GM23338 (cell line): ENCODE results near the gene AFF2. TPM values are rescaled to one million over a fixed set of nuclear protein-coding genes. Genes with fewer than 3 reads are reported as not detected.
A peak's percentile ranks its signal among the peaks of the same experiment; 100 is the strongest.

Experiments used
- ATAC-seq: fragments of 200-7000 bp; cut with Tn5 transposase; 3 replicates; pipeline ENCODE4 v1.9.1; 2020
- DNase-seq: peaks from one replicate; pipeline ENCODE4 v3.0.0-alpha.2; 2015; ENCODE audit warnings: low spot score
- H2AFZ ChIP-seq: fragments of 200-600 bp; sonication (generic); 2 replicates; pipeline ENCODE4 v1.8.0; 2016; ENCODE audit warnings: antibody characterized with exemption, mild to moderate bottlenecking, moderate library complexity
- H3F3A ChIP-seq: fragments of 200-600 bp; sonication (generic); replicated peaks from 2 replicates; pipeline ENCODE4 v1.8.0; 2017; ENCODE audit warnings: antibody characterized with exemption, mixed run types, low read depth
- H3K27ac ChIP-seq: fragments of 200-600 bp; sonication (generic); 2 replicates; pipeline ENCODE4 v1.6.1; 2016; ENCODE audit warnings: low read depth
- H3K27me3 ChIP-seq: fragments of 200-600 bp; sonication (generic); 2 replicates; pipeline ENCODE4 v1.8.0; 2016; ENCODE audit warnings: mild to moderate bottlenecking, mixed run types, moderate library complexity; ENCODE audit not compliant: insufficient read depth
- H3K36me3 ChIP-seq: fragments of 200-600 bp; sonication (generic); 2 replicates; pipeline ENCODE4 v1.8.0; 2016; ENCODE audit warnings: mild to moderate bottlenecking; ENCODE audit not compliant: insufficient read depth
- H3K4me1 ChIP-seq: fragments of 200-600 bp; sonication (generic); 2 replicates; pipeline ENCODE4 v1.8.0; 2016; ENCODE audit warnings: mild to moderate bottlenecking, moderate library complexity; ENCODE audit not compliant: insufficient read depth
- H3K4me2 ChIP-seq: fragments of 200-600 bp; sonication (generic); 2 replicates; pipeline ENCODE4 v1.7.1; 2017; ENCODE audit warnings: mixed run types
- H3K4me3 ChIP-seq: fragments of 200-600 bp; sonication (generic); 2 replicates; pipeline ENCODE4 v1.6.1; 2016; ENCODE audit warnings: mixed run types
- H3K79me2 ChIP-seq: fragments of 200-600 bp; sonication (generic); replicated peaks from 2 replicates; pipeline ENCODE4 v1.8.0; 2017; ENCODE audit warnings: mild to moderate bottlenecking; ENCODE audit not compliant: insufficient read depth
- H3K9me2 ChIP-seq: fragments of 200-600 bp; sonication (generic); 2 replicates; pipeline ENCODE4 v1.8.0; 2017; ENCODE audit not compliant: insufficient read depth
- H4K20me1 ChIP-seq: fragments of 200-600 bp; sonication (generic); replicated peaks from 2 replicates; pipeline ENCODE4 v1.8.0; 2017; ENCODE audit warnings: mild to moderate bottlenecking; ENCODE audit not compliant: insufficient read depth
- H3K27ac Mint-ChIP-seq: 2 replicates; pipeline ENCODE4 v1.8.0; 2020; ENCODE audit warnings: inconsistent platforms, mild to moderate bottlenecking, moderate library complexity, mixed read lengths
- H3K27me3 Mint-ChIP-seq: 3 replicates; pipeline ENCODE4 v1.8.0; 2022; ENCODE audit warnings: low read depth, mild to moderate bottlenecking, moderate library complexity, mixed read lengths, inconsistent platforms; ENCODE audit not compliant: insufficient read depth, poor library complexity
- H3K36me3 Mint-ChIP-seq: 3 replicates; pipeline ENCODE4 v1.8.0; 2021; ENCODE audit warnings: low read depth, mild to moderate bottlenecking, inconsistent platforms, moderate library complexity, mixed read lengths
- H3K4me1 Mint-ChIP-seq: 3 replicates; pipeline ENCODE4 v1.8.0; 2020; ENCODE audit warnings: mild to moderate bottlenecking, inconsistent platforms, mixed read lengths
- H3K4me3 Mint-ChIP-seq: 3 replicates; pipeline ENCODE4 v1.8.0; 2021; ENCODE audit warnings: moderate library complexity, mild to moderate bottlenecking, inconsistent platforms, mixed read lengths
- H3K9me3 Mint-ChIP-seq: 3 replicates; pipeline ENCODE4 v1.8.0; 2020; ENCODE audit warnings: moderate library complexity, mild to moderate bottlenecking, inconsistent platforms, mixed read lengths
- EZH2phosphoT487 ChIP-seq: fragments of 200-600 bp; sonication (generic); IDR thresholded peaks from one replicate; pipeline ENCODE4 v1.8.1; 2018; ENCODE audit warnings: antibody characterized with exemption; ENCODE audit not compliant: unreplicated experiment
- POLR2AphosphoS5 ChIP-seq: IDR thresholded peaks from 2 replicates; pipeline ENCODE4 v1.6.1; 2016; ENCODE audit warnings: antibody characterized with exemption, low read depth
- STAT1 ChIP-seq: IDR thresholded peaks from one replicate; pipeline ENCODE4 v1.6.1; 2016; ENCODE audit warnings: antibody characterized with exemption; ENCODE audit not compliant: unreplicated experiment
- polyA plus RNA-seq: library from polyadenylated mRNA; unstranded; fragments of >200 nt; fragmentation: Nextera tagmentation; extraction: Ambion mirVana; gene quantifications from 2 replicates; pipeline ENCODE4 v1.2.1, GENCODE V29; 2016
- total RNA-seq: library from RNA; depleted of rRNA; stranded (reverse); fragments of >200 nt; shearing (Covaris generic); gene quantifications from 2 replicates; pipeline ENCODE4 v1.2.3, GENCODE V29; 2014
- TF ChIP-seq, protein P1 (sequence below): IDR thresholded peaks from 2 replicates; pipeline ENCODE4 v1.6.1; 2016; ENCODE audit warnings: antibody characterized with exemption
- TF ChIP-seq, protein P2 (sequence below), 2 experiments: fragments of 200-600 bp in 1 of 2; sonication (generic) in 1 of 2; conservative IDR thresholded peaks; 2 replicates each; pipeline versions ENCODE4 v1.5.1 to v1.6.1; 2016 to 2017; ENCODE audit warnings: antibody characterized with exemption in 2 of 2, low read depth in 2 of 2, mild to moderate bottlenecking in 2 of 2, moderate library complexity in 1 of 2
- TF ChIP-seq, protein P3 (sequence below): IDR thresholded peaks from one replicate; pipeline ENCODE4 v1.6.1; 2018; ENCODE audit warnings: antibody characterized with exemption; ENCODE audit not compliant: unreplicated experiment

The AFF2 gene
- total and polyA plus RNA-seq, 2 experiments from 2014 or later, result 1.6 to 5.8 TPM

DNA sequence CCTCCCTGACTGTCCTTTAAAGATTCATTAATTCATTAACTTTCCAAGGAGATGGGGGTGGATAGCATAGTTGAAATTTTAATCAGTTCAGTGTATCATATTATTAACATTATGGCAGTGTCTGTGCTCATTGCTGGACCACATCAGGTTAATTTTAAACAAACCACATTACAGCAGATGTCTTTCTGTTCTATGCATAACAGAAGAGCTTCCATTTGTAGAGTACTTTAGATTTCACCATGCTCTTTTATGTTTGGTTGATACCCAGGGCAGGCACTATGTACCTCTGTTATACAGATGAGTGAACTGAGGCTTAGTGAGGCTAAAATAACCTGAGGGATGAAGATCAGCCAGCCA, 41.1 kb downstream of the AFF2 start (continued):
- TF ChIP-seq, protein P1, sequence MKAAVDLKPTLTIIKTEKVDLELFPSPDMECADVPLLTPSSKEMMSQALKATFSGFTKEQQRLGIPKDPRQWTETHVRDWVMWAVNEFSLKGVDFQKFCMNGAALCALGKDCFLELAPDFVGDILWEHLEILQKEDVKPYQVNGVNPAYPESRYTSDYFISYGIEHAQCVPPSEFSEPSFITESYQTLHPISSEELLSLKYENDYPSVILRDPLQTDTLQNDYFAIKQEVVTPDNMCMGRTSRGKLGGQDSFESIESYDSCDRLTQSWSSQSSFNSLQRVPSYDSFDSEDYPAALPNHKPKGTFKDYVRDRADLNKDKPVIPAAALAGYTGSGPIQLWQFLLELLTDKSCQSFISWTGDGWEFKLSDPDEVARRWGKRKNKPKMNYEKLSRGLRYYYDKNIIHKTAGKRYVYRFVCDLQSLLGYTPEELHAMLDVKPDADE, result no peak
- TF ChIP-seq STAT1 (no peak), EZH2phosphoT487 (no peak)

DNA sequence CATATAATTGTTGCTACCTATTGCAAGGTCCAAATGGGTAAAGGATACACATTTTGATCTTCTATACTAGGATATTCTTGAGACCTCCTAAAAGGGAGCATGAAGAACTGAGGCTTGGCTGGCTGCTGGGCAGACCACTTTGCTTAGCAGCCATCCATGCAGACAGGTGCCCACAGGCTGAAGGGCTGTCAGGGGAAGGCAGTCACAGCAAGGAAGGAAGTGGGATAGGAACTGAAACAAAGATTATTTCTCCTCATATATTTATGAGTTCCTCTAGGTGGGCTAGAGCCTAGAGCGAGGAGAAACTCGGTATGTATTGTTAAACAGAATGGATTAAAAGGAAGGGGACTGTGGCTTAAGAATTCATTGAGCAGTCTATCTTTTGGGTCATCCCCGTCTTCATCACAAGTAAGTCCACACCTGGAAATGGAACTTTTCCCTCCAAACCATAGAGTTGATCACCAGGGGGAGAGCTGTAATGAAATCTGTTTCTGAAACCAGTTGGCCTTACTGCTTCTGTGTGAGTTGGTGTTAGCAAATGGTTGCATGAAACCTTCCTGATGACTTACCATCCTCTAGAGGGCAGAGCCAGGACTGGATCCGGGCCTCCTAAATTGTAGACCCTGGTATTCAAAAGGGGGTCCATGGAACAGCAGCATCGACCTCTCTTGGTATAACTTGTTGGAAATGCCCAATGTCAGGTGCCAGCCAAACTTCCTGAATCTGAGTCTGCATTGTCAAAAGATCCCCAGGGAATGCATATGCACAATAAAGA, 42.3 kb downstream of the AFF2 start:
- TF ChIP-seq, protein P2, sequence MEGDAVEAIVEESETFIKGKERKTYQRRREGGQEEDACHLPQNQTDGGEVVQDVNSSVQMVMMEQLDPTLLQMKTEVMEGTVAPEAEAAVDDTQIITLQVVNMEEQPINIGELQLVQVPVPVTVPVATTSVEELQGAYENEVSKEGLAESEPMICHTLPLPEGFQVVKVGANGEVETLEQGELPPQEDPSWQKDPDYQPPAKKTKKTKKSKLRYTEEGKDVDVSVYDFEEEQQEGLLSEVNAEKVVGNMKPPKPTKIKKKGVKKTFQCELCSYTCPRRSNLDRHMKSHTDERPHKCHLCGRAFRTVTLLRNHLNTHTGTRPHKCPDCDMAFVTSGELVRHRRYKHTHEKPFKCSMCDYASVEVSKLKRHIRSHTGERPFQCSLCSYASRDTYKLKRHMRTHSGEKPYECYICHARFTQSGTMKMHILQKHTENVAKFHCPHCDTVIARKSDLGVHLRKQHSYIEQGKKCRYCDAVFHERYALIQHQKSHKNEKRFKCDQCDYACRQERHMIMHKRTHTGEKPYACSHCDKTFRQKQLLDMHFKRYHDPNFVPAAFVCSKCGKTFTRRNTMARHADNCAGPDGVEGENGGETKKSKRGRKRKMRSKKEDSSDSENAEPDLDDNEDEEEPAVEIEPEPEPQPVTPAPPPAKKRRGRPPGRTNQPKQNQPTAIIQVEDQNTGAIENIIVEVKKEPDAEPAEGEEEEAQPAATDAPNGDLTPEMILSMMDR (conservative IDR thresholded peaks at IDR 0.05; ENCODE audit: low read depth in 2 of 2), result peak; percentile 17 to 41; a peak in 2 of 4 replicates
- no peak for TF ChIP-seq POLR2AphosphoS5
- H3K4me1 ChIP-seq, result peaks cover 6% of the 10 kb centered on the region
- H3K27ac ChIP-seq, result no peak overlapping the region
- no peaks in the 10 kb centered on the region for H4K20me1 ChIP-seq
- DNase-seq, result peak; percentile 2
- peaks cover 1% of the 10 kb centered on the region for H3K27me3 Mint-ChIP-seq
- ATAC-seq, result peak; percentile 51; the same call in 2 of the 3 replicates
- no peaks in the 10 kb centered on the region for H3K36me3 Mint-ChIP-seq
- no peaks in the 10 kb centered on the region for H3F3A ChIP-seq
- H3K36me3 ChIP-seq, result no peaks in the 10 kb centered on the region
- no peak overlapping the region for H3K4me2 ChIP-seq
- no peak overlapping the region for H2AFZ ChIP-seq
- no peak overlapping the region for H3K4me3 Mint-ChIP-seq
- H3K4me3 ChIP-seq, result no peak overlapping the region
- no peaks in the 10 kb centered on the region for H3K9me2 ChIP-seq
- no peaks in the 10 kb centered on the region for H3K27me3 ChIP-seq
- no peaks in the 10 kb centered on the region for H3K9me3 Mint-ChIP-seq
- H3K79me2 ChIP-seq, result no peaks in the 10 kb centered on the region
- H3K4me1 Mint-ChIP-seq, result peaks cover 27% of the 10 kb centered on the region
- no peak overlapping the region for H3K27ac Mint-ChIP-seq

DNA sequence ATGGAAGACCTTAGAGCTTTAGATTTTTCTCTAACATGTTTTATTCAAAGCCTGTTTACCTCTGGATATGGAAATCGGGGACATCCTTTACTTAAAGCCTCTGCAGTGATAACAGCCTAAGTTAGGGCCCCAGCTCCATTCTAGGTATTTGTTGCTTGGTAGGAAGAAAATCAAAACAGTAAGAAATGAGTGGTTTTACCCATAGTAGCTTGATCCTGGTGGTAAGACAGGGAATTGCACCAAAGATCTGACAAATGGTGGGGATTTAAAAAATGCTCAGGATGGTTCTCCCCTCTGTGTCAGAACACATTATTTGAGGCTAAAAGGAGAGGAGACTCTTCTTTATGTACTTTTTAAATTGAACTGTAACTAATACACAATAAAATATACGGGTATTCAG, 52.4 kb downstream of the AFF2 start:
- no peaks in the 10 kb centered on the region for H4K20me1 ChIP-seq
- Mint-ChIP-seq H3K9me3 (no peaks in the 10 kb centered on the region), H3K4me1 (peaks cover 13% of the 10 kb centered on the region; the same call in 1 of the 3 replicates), H3K27ac (no peak overlapping the region), H3K4me3 (no peak overlapping the region), H3K27me3 (no peaks in the 10 kb centered on the region), H3K36me3 (no peaks in the 10 kb centered on the region)
- no peak overlapping the region for H3K4me3 ChIP-seq
- no peaks in the 10 kb centered on the region for H3K79me2 ChIP-seq
- DNase-seq (peak; percentile 39), ATAC-seq (no peak)
- no peaks in the 10 kb centered on the region for H3K4me1 ChIP-seq
- H3F3A ChIP-seq, result no peaks in the 10 kb centered on the region
- no peaks in the 10 kb centered on the region for H3K27me3 ChIP-seq
- H3K4me2 ChIP-seq, result no peak overlapping the region
- no peak overlapping the region for H3K27ac ChIP-seq
- no peaks in the 10 kb centered on the region for H3K36me3 ChIP-seq
- H3K9me2 ChIP-seq, result no peaks in the 10 kb centered on the region
- TF ChIP-seq, protein P3, sequence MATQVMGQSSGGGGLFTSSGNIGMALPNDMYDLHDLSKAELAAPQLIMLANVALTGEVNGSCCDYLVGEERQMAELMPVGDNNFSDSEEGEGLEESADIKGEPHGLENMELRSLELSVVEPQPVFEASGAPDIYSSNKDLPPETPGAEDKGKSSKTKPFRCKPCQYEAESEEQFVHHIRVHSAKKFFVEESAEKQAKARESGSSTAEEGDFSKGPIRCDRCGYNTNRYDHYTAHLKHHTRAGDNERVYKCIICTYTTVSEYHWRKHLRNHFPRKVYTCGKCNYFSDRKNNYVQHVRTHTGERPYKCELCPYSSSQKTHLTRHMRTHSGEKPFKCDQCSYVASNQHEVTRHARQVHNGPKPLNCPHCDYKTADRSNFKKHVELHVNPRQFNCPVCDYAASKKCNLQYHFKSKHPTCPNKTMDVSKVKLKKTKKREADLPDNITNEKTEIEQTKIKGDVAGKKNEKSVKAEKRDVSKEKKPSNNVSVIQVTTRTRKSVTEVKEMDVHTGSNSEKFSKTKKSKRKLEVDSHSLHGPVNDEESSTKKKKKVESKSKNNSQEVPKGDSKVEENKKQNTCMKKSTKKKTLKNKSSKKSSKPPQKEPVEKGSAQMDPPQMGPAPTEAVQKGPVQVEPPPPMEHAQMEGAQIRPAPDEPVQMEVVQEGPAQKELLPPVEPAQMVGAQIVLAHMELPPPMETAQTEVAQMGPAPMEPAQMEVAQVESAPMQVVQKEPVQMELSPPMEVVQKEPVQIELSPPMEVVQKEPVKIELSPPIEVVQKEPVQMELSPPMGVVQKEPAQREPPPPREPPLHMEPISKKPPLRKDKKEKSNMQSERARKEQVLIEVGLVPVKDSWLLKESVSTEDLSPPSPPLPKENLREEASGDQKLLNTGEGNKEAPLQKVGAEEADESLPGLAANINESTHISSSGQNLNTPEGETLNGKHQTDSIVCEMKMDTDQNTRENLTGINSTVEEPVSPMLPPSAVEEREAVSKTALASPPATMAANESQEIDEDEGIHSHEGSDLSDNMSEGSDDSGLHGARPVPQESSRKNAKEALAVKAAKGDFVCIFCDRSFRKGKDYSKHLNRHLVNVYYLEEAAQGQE, result no peak
- TF ChIP-seq, protein P2 (conservative IDR thresholded peaks at IDR 0.05; ENCODE audit: low read depth in 2 of 2), result peak in 1 of 2 experiments; percentile 42; a peak in 3 of 4 replicates
- no peak overlapping the region for H2AFZ ChIP-seq
